GM21528 (cell line): Measurements from ENCODE around the gene MRPL12.

Source experiments
- ATAC-seq: cut with Tn5 transposase; IDR thresholded peaks from one replicate; pipeline ENCODE4 v1.9.1; 2021; ENCODE audit warnings: mild to moderate bottlenecking, moderate library complexity; ENCODE audit not compliant: unreplicated experiment, low FRiP score

The MRPL12 gene

DNA sequence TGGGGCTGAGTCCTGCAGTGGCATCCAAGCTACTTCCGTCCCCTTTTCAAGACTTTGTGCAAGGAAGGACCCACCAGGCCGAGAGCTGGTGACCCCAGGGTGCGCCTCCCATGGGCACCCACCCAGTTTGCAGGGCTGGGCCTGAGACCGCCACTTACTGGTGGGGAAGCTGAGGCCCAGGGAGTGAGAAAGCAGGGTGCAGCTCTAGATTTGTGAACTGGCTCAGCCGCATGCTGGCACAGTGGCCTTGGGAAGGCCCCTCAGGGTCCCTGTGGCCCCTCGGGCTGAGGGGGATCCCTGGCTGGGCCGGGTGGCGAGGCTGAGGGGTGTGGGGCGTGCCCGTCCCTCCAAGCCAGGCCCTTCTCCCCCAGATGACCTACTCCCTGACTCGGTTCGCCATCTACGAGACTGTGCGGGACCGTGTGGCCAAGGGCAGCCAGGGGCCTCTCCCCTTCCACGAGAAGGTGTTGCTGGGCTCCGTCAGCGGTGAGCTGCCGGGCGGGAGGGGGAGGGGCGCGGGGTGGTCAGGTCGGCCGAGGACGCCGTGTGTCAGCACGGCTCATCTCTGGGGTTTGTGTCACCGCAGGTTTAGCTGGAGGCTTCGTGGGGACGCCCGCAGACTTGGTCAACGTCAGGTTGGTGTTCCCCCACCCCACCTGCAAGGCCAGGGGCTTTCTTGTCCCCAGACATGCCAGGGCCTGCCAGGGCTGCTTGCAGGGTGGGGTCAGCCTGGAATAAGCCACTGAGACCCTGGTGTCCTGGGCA is 12.1 kb downstream of the MRPL12 start:
- no peak for ATAC-seq

GRCh38 chr17:81715872-81716673 is 12.9 kb downstream of the MRPL12 start:
- ATAC-seq, result no peak

DNA sequence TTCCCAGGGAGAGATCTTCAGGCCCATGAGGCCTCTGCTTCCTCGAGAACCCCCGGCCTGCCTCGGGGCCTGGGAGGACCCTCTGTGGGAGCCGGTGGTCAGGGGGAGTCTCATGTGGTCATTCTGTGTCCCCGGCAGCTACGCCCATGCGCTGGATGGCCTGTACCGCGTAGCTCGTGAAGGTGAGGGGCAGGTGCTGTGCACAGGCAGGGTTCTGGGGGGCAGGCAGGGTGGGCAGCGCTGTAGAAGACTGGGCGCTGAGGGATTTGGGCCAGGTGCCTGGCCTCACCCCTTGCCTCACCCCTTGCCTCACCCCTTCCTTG is 13.5 kb downstream of the MRPL12 start:
- no peak for ATAC-seq

GRCh38 chr17:81717049-81717765 is 14.0 kb downstream of the MRPL12 start:
- no peak for ATAC-seq

DNA sequence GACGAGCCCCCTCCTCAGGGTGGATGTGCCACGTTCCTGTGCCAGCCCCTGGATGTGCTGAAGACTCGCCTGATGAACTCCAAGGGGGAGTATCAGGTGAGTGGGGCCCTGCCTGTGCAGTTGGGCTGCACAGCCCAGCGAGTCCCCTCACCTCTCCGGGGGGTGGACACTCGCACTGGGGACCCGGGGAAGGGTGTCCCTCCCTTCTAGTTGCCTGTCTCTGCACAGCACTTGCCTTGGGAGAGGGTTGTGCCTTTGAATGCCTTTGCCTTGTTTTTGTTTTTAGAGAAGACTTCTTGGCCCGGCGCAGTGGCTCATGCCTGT is 14.6 kb downstream of the MRPL12 start:
- ATAC-seq, result no peak

GRCh38 chr17:81719410-81720266 is 16.5 kb downstream of the MRPL12 start:
- no peak for ATAC-seq

DNA sequence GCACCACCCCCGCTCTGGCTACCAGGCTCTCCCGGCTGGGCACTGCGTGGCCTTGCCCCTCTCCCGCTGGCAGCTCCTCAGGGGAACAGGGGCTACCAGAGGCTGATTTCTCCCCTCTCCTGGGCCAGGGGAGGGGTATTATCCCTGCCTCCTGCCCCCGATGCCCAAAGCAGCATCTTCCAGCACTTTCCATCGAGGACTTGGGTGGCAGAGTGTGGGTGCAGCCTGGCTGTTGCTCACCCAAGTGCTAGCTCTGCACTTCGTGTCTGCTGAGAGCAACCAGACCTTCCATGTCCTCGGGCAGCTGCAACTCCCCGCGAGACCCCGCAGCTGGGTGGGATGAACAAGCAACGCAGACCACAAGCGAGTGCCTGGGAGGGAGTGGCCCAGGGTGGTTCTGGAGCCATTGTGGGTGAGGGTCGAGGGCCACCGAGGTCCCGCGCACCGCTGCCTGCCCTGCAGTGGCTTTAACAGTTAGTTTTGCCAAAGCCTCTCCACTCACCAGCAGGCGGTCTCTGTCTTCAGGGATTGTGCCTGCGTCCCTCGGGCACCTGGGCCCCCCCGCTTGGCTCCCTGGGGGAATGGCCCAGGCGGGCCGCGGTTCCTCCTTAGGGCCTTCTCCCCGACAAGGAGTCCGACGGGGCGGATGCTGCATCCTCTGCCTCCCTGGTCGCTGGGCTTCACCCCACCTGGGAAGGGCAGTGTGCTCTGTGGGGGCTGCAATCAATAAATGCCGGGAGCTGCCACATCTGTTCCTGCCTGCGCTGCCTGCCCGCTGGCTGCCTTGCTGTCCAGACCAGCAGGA is 17.3 kb downstream of the MRPL12 start:
- ATAC-seq, result no peak

DNA sequence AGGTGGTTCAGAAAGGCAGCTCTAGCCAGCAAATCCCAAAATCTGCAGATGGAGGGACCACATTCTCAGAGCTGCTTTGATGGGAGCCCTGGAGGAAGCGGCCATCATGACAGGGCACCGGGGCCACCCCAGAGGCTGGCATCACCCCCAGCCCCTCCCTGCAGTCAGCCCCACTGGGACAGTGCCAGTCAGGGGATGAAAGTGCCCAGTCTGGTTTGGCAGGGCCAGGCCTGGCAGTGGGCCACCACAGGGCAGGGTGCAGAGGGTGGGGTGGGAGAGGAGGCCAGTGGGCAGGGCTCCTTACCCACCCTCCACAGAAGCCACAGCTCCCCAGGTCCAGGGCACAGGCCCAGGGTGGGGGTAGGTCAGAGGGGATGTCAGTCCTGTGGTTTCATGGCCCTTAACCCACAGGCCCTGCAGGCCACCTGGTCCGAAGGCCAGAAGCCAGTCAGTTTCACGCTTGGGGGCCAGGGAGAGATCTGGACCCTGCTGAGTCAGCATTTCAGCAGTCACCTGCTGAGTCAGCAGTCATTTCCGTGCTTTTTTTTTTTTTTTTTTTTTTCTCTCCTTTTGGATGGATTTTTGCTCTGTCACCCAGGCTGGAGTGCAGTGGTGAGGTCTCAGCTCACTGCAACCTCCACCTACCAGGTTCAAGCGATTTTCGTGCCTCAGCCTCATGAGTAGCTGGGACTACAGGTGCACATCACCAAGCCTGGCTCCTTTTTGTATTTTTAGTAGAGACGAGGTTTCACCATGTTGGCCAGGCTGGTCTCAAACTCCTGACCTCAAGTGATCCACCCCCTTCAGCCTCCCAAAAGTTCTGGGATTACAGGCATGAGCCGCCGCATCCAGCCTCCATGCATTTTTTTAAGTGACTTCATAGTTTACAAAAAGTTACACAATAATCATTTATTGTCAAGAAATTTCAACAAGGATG is 19.3 kb downstream of the MRPL12 start:
- ATAC-seq, result no peak

DNA sequence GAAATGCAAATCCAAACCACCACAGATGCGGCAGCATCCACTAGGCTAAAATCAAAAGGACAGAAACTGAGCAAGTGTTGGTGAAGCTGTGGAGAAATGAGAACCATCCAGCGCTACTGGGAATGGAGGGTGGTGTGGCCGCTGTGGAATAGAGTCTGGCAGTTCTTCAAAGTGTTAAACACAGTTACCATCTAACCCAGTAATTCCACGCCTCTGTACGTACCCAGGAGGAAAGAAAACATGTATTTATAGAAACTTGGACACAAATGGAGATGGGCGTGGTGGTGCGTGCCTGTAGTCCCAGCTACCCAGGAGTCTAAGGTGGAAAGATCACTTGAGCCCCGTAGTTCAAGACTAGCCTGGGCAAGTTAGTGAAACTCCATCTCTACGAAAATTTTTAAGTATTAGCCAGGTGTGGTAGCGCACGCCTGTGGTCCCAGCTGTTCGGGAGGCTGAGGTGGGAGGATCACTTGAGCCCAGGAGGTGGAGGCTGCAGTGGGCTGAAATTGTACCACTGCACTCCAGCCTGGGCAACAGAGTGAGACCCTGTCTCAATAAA is 20.6 kb downstream of the MRPL12 start:
- ATAC-seq, result no peak

DNA sequence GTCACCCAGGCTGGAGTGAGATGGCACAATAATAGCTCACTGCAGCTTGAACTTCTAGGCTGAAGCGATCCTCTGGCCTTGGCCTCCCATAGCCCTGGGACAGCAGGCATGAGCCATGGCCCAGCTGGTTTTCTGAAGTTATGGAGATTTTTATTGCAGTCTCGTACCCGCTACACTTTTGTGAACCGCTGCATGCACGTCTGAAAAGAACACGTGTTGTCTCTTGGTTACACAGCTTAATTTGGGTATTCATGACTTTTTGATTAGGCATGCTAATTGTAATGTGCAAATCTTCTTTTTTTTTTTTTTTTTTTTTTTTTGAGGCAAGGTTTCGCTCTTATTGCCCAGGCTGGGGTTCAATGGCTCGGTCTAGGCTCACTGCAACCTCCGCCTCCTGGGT is 22.3 kb downstream of the MRPL12 start:
- no peak for ATAC-seq

DNA sequence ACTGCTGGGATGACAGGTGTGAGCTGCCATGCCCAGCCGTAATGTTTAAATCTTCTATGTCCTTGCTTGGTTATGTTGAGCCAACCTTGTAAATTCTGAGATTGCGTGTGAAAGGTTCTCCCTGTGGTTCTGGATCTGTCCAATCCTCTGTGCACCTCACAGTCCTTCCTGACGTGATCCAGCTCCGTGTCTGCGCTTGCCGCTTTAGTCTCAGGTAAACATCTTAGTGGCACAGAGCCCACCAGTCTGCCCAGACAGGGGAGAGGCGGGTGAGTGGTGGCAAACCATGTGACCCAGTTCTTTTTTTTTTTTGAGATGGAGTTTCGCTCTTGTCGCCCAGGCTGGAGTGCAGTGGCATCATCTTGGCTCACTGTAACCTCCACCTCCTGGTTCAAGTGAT is 22.8 kb downstream of the MRPL12 start:
- ATAC-seq, result no peak

DNA sequence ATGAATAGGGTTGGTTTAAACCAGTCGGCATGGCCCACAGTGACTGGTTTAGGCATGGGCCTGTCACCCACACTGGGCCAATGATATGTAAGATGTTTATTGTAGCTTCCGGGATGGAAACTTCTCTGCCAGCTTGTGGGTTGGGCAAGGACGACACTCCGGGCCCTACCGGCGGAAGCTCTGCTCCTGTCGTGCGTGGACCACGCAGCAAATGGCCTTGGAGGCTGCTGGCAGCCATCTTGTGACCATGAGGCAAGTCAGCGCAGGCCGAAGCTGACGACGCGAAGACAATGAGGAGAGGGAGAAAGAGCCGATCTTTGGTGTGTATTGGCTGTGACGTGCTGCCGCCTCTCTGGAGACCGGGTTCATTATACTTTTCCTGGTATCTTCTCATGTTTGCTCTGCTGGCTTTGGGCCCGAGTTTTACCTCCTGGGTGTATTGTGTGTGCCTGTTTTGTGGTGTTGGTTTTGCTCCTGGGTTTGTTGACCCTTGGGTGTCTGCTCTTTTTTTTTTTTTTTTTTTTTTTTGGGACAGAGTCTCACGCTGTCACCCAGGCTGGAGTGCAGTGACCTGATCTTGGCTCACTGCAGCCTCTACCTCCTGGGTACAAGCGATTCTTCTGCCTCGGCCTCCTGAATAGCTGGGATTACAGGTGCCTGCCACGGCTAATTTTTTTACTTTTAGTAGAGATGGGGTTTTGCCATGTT is 24.3 kb downstream of the MRPL12 start:
- ATAC-seq, result no peak

- ATAC-seq, result no peak
Observed at GRCh38 chr17:81733507-81734404, 30.6 kb downstream of the MRPL12 start.

DNA sequence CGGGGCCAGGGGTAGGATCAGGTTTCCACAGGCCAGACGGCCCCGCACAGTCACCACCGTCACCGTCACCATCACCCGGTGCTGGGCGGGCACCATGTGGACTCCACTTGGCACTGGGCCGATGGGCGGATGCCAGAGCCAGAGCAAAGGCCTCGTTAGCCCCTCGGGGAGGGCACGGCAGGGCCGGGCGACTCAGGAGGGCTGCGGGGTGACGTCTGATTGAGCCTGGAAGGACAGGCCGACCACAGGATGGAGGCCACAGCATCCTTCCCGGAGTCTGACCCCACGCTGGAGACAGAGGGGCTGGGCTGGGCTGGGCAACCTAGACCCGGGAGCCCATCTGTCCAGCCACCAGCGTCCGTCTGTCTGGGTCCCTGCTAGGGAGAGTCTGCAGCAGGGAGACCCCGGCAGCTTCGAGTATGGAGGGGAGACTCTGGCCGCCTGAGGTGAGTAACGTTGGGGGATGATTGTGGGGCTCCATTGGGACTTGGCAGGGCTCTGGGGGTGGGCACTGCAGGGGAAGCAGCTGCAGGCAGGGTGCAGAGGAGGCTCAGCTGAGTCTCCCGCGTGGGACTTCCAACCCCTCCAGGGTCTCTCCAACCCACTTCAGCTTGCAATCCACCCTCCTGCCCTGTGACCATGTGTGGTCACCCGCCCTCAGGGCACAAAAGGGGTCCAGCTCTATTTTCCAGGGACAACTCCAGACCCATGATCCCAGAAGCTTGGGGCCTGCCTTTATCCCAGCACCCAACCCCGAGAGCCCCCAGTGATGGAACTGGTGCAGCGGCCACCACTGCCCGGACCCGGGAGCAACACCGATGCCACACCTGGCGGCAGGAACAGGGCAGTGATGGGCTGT is 31.5 kb downstream of the MRPL12 start:
- ATAC-seq, result no peak

- no peak for ATAC-seq
Observed at GRCh38 chr17:81735264-81736102, 32.3 kb downstream of the MRPL12 start.
